Erythroblast (primary cell): ENCODE results near the gene KAZN.

Source experiments
- GATA1 ChIP-seq: IDR thresholded peaks from 2 replicates; pipeline ENCODE4 v1.6.1; 2011; ENCODE audit warnings: low read depth, mild to moderate bottlenecking, control low read depth, low read length, moderate library complexity
- POLR2A ChIP-seq: IDR thresholded peaks from 2 replicates; pipeline ENCODE4 v1.6.1; 2011; ENCODE audit warnings: mild to moderate bottlenecking, low read length

GRCh38 chr1:14682941-14683621 is 84.6 kb downstream of the KAZN start:
- TF ChIP-seq POLR2A (no peak), GATA1 (no peak)
